Heart left ventricle (tissue), 13 donors: Measurements from ENCODE around the gene ZG16B.

ENCODE experiments used
- POLR2A ChIP-seq, 2 donors: fragments of 450-650 bp; IDR thresholded peaks; one replicate each; pipeline ENCODE4 v1.6.1; 2017; ENCODE audit warnings: antibody characterized with exemption in 2 of 2, mild to moderate bottlenecking in 2 of 2, moderate library complexity in 2 of 2
- TF ChIP-seq, protein P1 (sequence below), 12 donors: fragments of 200-600 bp; sonication (generic) in 4 of 12; IDR thresholded peaks; one replicate each; pipeline versions ENCODE4 v1.5.0 to v1.8.0; 2018 to 2022; ENCODE audit warnings: antibody characterized with exemption in 12 of 12, mild to moderate bottlenecking in 5 of 12
- donor health status: ischemic (EF 13 %, LVEDD 7.1; RV severe dilation, severe dysfunction).
- donor health status: DM: no; HTN: yes; CAD: no.
- donor health status: DM: no; HTN: no; CAD: no.
- donor health status: ischemic (EF 25% LVEDD 6.9; RV normal size, moderate dysfunction).
- donor health status: ischemic (EF 25% LVEDD 5.7; RV mildly dilated, moderate dysfunction).
- donor health status: ischemic (EF 35%, LVEDD 5.7; RV mildly dilated, moderate dysfunction).
- donor health status: nonischemic (EF 11% LVEDD 7.7; RV severe dilation, severe dysfunction).
- donor health status: DM: yes; HTN: yes; CAD: no.
- donor health status: PGD.
- donor health status: ischemic (EF 29% LVEDD 5.4; RV normal size, mild dysfunction).
- donor health status: nonischemic (EF 23%, LVEDD 6.1; RV moderate dilation, normal function).

- TF ChIP-seq, protein P1, sequence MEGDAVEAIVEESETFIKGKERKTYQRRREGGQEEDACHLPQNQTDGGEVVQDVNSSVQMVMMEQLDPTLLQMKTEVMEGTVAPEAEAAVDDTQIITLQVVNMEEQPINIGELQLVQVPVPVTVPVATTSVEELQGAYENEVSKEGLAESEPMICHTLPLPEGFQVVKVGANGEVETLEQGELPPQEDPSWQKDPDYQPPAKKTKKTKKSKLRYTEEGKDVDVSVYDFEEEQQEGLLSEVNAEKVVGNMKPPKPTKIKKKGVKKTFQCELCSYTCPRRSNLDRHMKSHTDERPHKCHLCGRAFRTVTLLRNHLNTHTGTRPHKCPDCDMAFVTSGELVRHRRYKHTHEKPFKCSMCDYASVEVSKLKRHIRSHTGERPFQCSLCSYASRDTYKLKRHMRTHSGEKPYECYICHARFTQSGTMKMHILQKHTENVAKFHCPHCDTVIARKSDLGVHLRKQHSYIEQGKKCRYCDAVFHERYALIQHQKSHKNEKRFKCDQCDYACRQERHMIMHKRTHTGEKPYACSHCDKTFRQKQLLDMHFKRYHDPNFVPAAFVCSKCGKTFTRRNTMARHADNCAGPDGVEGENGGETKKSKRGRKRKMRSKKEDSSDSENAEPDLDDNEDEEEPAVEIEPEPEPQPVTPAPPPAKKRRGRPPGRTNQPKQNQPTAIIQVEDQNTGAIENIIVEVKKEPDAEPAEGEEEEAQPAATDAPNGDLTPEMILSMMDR (IDR thresholded peaks at IDR 0.05) = no peak
- TF ChIP-seq POLR2A (IDR thresholded peaks at IDR 0.05) = no peak
Measured at GRCh38 chr16:2828876-2829430, 1.1 kb upstream of the ZG16B start.
